Neural cell (in vitro differentiated cells): Measurements from ENCODE around the gene CAMK2D. TPM values are rescaled to one million over a fixed set of nuclear protein-coding genes. Genes with fewer than 3 reads are reported as not detected.

Source experiments
- H2AFZ ChIP-seq: fragments of 200-600, 300-800 bp; sonication (generic), shearing (Covaris generic); 2 replicates; pipeline ENCODE4 v1.6.0; 2014; ENCODE audit warnings: low read depth, mild to moderate bottlenecking, antibody characterized with exemption, low read length, moderate library complexity
- H3F3A ChIP-seq: fragments of 200-600 bp; shearing (Covaris generic); 2 replicates; pipeline ENCODE4 v1.6.1; 2016; ENCODE audit warnings: mild to moderate bottlenecking, moderate library complexity, mixed read lengths, antibody characterized with exemption, low read length; ENCODE audit not compliant: insufficient read depth, poor library complexity, severe bottlenecking
- H3K27ac ChIP-seq: fragments of 200-600, 300-800 bp; sonication (generic), shearing (Covaris generic); 2 replicates; pipeline ENCODE4 v1.5.1; 2014; ENCODE audit warnings: mild to moderate bottlenecking, low read length, moderate library complexity
- H3K27me3 ChIP-seq: fragments of 300-800, 200-600 bp; sonication (generic), shearing (Covaris generic); 2 replicates; pipeline ENCODE4 v1.6.0; 2014; ENCODE audit warnings: mild to moderate bottlenecking, low read depth, low read length, moderate library complexity; ENCODE audit not compliant: insufficient read depth
- H3K36me3 ChIP-seq: fragments of 300-800, 200-600 bp; sonication (generic), shearing (Covaris generic); 2 replicates; pipeline ENCODE4 v1.5.1; 2014; ENCODE audit warnings: mild to moderate bottlenecking, antibody characterized with exemption, low read length, moderate library complexity; ENCODE audit not compliant: insufficient read depth
- H3K4me2 ChIP-seq: fragments of 300-800, 200-600 bp; sonication (generic), shearing (Covaris generic); 2 replicates; pipeline ENCODE4 v1.6.0; 2014; ENCODE audit warnings: mild to moderate bottlenecking, low read length
- H3K4me3 ChIP-seq: fragments of 300-800, 200-600 bp; sonication (generic), shearing (Covaris generic); 2 replicates; pipeline ENCODE4 v1.5.1; 2014; ENCODE audit warnings: mild to moderate bottlenecking, low read length, moderate library complexity
- H3K79me2 ChIP-seq: fragments of 200-600 bp; shearing (Covaris generic); replicated peaks from 2 replicates; pipeline ENCODE4 v1.6.0; 2014; ENCODE audit warnings: mild to moderate bottlenecking, low read length, moderate library complexity; ENCODE audit not compliant: insufficient read depth
- H3K9ac ChIP-seq: fragments of 300-800, 200-600 bp; sonication (generic), shearing (Covaris generic); 2 replicates; pipeline ENCODE4 v1.6.1; 2016; ENCODE audit warnings: mild to moderate bottlenecking, low read length, mixed read lengths
- H3K9me2 ChIP-seq: fragments of 200-600 bp; shearing (Covaris generic); 2 replicates; pipeline ENCODE4 v1.6.1; 2016; ENCODE audit warnings: mild to moderate bottlenecking, low read length, mixed read lengths; ENCODE audit not compliant: insufficient read depth
- H3K9me3 ChIP-seq: fragments of 200-600, 300-800 bp; sonication (generic), shearing (Covaris generic); 2 replicates; pipeline ENCODE4 v1.6.1; 2016; ENCODE audit warnings: mild to moderate bottlenecking, mixed run types, low read length, moderate library complexity, mixed read lengths
- H4K20me1 ChIP-seq: fragments of 200-600 bp; shearing (Covaris generic); 2 replicates; pipeline ENCODE4 v1.6.1; 2016; ENCODE audit warnings: mild to moderate bottlenecking, mixed run types; ENCODE audit not compliant: insufficient read depth
- CTCF ChIP-seq: fragments of 450-650 bp; IDR thresholded peaks from 2 replicates; pipeline ENCODE4 v1.5.1; 2014; ENCODE audit warnings: antibody characterized with exemption, mild to moderate bottlenecking, moderate library complexity; ENCODE audit not compliant: poor library complexity, severe bottlenecking
- EP300 ChIP-seq: fragments of 450-650 bp; conservative IDR thresholded peaks from 2 replicates; pipeline ENCODE4 v1.6.1; 2014; ENCODE audit warnings: antibody characterized with exemption, mild to moderate bottlenecking, moderate library complexity; ENCODE audit not compliant: poor library complexity, severe bottlenecking
- EZH2 ChIP-seq: fragments of 200-600, 300-800 bp; shearing (Covaris generic), sonication (generic); IDR thresholded peaks from 2 replicates; pipeline ENCODE4 v1.6.1; 2014; ENCODE audit warnings: antibody characterized with exemption, low read length, borderline replicate concordance, mild to moderate bottlenecking; ENCODE audit not compliant: insufficient read depth, poor library complexity, severe bottlenecking
- MXI1 ChIP-seq: fragments of 450-650 bp; conservative IDR thresholded peaks from 2 replicates; pipeline ENCODE4 v1.6.1; 2014; ENCODE audit warnings: antibody characterized with exemption, mild to moderate bottlenecking; ENCODE audit not compliant: poor library complexity, severe bottlenecking
- POLR2AphosphoS5 ChIP-seq: IDR thresholded peaks from 2 replicates; pipeline ENCODE4 v1.6.1; 2012
- RAD21 ChIP-seq: fragments of 450-650 bp; conservative IDR thresholded peaks from 2 replicates; pipeline ENCODE4 v1.6.1; 2014; ENCODE audit warnings: antibody characterized with exemption, mild to moderate bottlenecking, moderate library complexity
- REST ChIP-seq: IDR thresholded peaks from 2 replicates; pipeline ENCODE4 v1.6.1; 2012; ENCODE audit warnings: borderline replicate concordance
- SMC3 ChIP-seq: fragments of 450-650 bp; conservative IDR thresholded peaks from 2 replicates; pipeline ENCODE4 v1.6.1; 2014; ENCODE audit warnings: antibody characterized with exemption, mild to moderate bottlenecking, moderate library complexity; ENCODE audit not compliant: poor library complexity
- TAF1 ChIP-seq: IDR thresholded peaks from 2 replicates; pipeline ENCODE4 v1.6.1; 2012; ENCODE audit warnings: low read depth
- polyA plus RNA-seq: library from polyadenylated mRNA; depleted of rRNA; stranded (reverse); fragments of >200 nt; gene quantifications from 2 replicates; pipeline ENCODE4 v1.2.3, GENCODE V29; 2014

CAMK2D gene
- polyA plus RNA-seq, 1 donor from 2014 or later: 27.1 TPM

DNA sequence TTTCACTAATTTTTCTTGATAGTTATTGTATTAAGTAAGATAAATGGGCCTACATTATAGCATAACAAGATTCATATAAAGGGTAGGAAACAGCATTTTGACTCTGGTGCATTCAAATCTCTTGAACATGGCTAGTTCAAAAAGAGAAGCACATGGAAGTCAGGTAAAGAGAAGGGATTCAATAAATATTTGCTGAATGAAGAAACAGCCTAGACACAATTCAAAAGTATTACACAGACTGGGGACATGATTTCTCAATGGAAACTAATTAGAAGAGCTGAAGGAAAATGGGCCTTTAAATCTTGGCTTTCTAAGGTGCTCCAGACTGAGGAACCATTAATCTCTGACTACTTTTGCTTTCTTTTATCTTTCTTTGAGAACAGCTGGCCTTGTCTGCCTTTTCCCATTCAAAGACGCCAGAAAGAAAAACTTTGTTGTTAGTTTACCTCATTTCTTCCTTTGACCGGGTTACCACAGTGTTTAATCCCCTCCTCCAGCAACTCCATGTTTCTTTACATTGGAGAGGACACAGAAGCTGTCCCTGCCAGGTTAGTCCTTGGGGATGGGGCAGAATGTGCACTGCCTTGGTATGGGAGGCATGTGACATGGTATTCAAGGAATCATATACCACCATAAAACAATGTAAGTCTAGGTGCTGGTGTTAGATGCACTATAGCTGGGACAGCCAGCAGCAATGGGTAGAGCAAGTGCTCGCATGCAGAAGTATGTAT lies 264.2 kb downstream of the CAMK2D start:
- no peaks in the 10 kb centered on the region for H3K9me2 ChIP-seq
- TF ChIP-seq TAF1: no peak
- no peak for TF ChIP-seq POLR2AphosphoS5
- TF ChIP-seq EP300: no peak
- no peak for TF ChIP-seq REST
- TF ChIP-seq RAD21: no peak
- no peak for TF ChIP-seq SMC3
- no peak for TF ChIP-seq CTCF
- TF ChIP-seq MXI1: no peak
- TF ChIP-seq EZH2: no peak
- no peaks in the 10 kb centered on the region for H3K79me2 ChIP-seq
- peaks cover 7% of the 10 kb centered on the region for H3K36me3 ChIP-seq
- no peak overlapping the region for H2AFZ ChIP-seq
- H3K4me2 ChIP-seq: no peak overlapping the region
- H3F3A ChIP-seq: no peaks in the 10 kb centered on the region
- H3K27me3 ChIP-seq: no peaks in the 10 kb centered on the region
- H3K9ac ChIP-seq: no peak overlapping the region
- no peak overlapping the region for H3K4me3 ChIP-seq
- no peaks in the 10 kb centered on the region for H4K20me1 ChIP-seq
- H3K27ac ChIP-seq: no peak overlapping the region
- H3K9me3 ChIP-seq: no peaks in the 10 kb centered on the region

DNA sequence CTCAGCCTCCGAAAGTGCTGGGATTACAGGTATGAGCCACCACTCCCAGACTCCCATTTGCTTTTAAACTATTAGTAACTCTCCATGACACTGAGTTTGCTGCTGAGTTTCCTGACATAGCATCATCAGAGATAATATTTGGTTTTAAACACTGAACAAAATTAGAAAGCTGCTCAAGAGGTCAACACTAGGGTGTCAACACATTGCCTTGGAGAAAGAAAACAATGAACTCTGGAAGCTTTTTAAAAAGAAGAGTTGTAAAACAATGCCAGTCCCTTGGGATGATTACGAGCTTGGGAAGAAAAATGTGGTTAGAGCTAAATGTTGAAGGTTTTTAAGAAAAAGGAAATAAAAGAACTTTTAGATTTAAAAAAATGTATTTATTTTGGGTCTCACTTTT lies 264.8 kb downstream of the CAMK2D start:
- Histone ChIP-seq H3K9me2 (no peaks in the 10 kb centered on the region), H4K20me1 (no peaks in the 10 kb centered on the region), H3K4me2 (no peak overlapping the region), H3K27me3 (no peaks in the 10 kb centered on the region), H3K27ac (no peak overlapping the region), H3K79me2 (no peaks in the 10 kb centered on the region), H3K9ac (no peak overlapping the region), H3K9me3 (no peaks in the 10 kb centered on the region), H3K36me3 (peaks cover 7% of the 10 kb centered on the region), H3F3A (no peaks in the 10 kb centered on the region), H2AFZ (no peak overlapping the region), H3K4me3 (no peak overlapping the region)
- TF ChIP-seq REST (no peak), EP300 (no peak), POLR2AphosphoS5 (no peak), RAD21 (no peak), TAF1 (no peak), MXI1 (no peak), EZH2 (no peak), CTCF (no peak), SMC3 (no peak)
